HTR-8/SVneo (cell line): ENCODE data around the gene LILRA6.
A peak's percentile ranks its signal among the peaks of the same experiment; 100 is the strongest.

Source experiments
- DNase-seq: peaks from one replicate; pipeline ENCODE4 v3.0.0; 2011; ENCODE audit warnings: low spot score, mixed read lengths; ENCODE audit not compliant: insufficient read length
- FAIRE-seq: peaks from 2 replicates; lab custom pipeline; 2011; peaks lifted over from hg19 to GRCh38; lab: Jason Lieb, UNC

LILRA6 gene

DNA sequence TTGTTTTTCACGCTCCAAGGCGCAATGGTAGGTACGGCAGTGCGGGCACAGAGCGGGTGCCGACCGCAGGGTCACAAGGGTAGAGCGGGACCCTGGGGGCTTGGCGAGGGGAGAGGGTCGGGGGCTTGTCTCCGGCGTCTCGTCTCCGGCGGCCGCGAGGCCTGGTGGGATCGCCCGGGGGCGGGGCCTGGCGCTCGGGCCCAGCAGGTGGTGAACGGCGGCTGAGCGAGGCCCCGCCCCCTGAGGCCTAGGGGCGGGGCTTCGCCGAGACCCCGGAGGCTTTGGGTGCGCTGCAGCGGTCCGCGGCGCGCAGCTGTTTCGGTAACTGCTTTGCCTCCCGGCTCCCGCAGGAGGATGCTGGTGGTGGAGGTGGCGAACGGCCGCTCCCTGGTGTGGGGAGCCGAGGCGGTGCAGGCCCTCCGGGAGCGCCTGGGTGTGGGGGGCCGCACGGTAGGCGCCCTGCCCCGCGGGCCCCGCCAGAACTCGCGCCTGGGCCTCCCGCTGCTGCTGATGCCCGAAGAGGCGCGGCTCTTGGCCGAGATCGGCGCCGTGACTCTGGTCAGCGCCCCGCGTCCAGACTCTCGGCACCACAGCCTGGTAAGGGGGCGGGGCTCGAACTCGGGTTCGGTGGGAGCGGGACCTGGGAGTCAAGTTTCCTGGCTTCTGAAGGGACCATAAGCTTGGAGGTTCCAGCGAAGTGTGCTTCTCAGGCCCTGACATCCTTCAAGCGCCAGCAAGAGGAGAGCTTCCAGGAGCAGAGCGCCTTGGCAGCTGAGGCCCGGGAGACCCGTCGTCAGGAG is 51.4 kb downstream of the LILRA6 start, which contains the start of gene TSEN34:
Gene TSEN34, plus strand, starts transcription at position 298 of the 800 bp plus-strand sequence. Its CDS starts 57 bp downstream, at position 355.
- DNase-seq, result peak; percentile 74
- no peak for FAIRE-seq

DNA sequence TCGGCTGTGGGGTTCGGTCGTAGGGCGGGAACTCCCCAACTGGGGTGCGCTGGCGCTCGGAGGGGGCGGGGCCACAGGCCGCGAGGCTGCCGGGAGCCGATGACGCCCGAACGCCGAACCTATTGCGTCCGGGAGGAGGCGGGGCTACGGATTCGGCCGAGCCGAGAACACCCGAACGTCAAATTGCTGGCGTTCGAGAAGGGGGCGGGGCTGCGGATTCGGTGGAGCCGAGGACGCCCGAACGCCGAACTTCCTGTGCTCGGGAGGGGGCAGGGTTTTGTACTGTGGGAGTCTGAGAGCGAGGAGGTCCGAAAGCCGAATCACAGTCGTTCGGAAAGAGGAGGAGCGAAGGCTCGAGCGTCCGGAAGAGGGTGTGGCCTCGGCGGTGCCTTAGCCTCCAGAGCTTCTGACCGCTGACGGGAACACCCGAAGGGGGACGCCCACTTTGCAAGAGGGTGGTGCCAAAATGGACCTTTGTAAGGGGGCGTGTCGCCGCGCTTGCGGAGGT is 52.0 kb downstream of the LILRA6 start:
- peak; percentile 87 for DNase-seq
- FAIRE-seq, result no peak

- FAIRE-seq, result peak; percentile 98
- DNase-seq, result peak; percentile 88
These were observed 52.7 kb downstream of the LILRA6 start for GRCh38 chr19:54189735-54190502.

GRCh38 chr19:54189145-54189734 is 53.4 kb downstream of the LILRA6 start, which contains the start of gene MBOAT7:
MBOAT7 (minus strand) TSS chr19:54189580; CDS start chr19:54188508, 1,072 bp downstream.
- DNase-seq (no peak), FAIRE-seq (peak; percentile 54)

DNA sequence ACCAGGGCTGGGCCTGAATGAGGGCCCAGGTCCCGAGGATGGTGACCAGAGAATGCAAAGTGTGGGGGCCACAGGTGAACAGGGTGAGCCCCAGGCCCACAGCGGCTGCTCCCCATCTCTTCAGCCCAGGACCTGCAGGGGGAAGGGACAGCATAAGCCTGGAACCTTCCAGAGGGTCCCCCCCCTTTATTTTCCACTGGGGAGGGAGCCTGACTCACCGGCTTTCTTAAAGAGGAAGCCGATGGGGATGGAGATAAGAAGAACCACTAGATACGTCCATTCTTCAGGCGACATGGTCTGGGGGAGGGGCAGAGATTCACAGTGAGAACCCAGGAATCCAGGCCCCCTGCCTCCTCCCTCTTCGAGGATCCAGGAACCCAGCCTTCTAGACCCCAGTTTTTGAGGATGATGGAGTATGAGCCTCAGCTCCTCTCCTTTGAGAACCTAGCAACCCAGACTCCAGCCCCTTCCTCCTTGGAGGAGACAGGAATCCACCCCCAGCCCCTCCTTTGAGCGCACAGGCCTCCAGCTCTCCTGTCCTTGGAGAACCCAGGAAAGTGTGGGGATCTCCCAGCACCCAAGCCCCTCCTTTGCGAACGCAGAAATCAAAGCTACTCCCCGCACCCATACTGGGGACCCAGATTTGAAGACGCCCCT is 54.2 kb downstream of the LILRA6 start:
- DNase-seq, result no peak
- FAIRE-seq, result no peak

DNA sequence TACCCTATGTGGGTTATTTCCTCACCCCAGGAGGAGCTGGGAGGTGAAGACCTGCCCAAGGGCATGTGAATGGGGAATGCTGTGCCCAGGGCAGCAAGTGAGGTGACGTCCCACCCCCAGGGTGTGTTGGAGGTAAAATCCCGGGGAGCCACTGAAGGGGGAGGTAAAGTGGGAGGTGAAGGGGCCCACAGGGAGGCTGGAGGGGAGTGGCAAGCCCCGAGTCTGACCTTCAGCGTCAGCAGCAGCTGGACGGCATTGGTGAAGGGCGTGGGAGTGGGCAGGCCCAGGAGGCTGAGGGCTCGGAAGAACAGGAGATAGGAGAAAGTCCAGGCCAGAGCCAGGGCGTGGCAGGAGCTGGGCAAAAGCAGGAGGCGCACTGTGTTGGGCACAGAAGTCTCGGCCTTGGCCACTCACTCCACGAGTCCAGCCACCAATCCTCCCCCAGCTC is 55.6 kb downstream of the LILRA6 start:
- DNase-seq (no peak), FAIRE-seq (no peak)
